HepG2 (cell line): Measurements from ENCODE around the gene SERPINA3. TPM values are rescaled to one million over a fixed set of nuclear protein-coding genes. Genes with fewer than 3 reads are reported as not detected.

Source experiments
- BCL6 ChIP-seq: IDR thresholded peaks from 2 replicates; pipeline ENCODE4 v1.6.1; 2016; ENCODE audit warnings: missing genetic modification reagents, missing compliant biosample characterization
- CBX5 ChIP-seq: sonication (generic); formaldehyde crosslinking; IDR thresholded peaks from 2 replicates; pipeline ENCODE4 v1.4.0; 2020; ENCODE audit warnings: missing genetic modification reagents, borderline replicate concordance
- HNRNPL ChIP-seq: fragments of 200-400 bp; formaldehyde crosslinking; IDR thresholded peaks from 2 replicates; pipeline ENCODE4 v1.6.1; 2017; ENCODE audit warnings: mild to moderate bottlenecking, low read depth, low read length
- HOXA9 ChIP-seq: sonication (generic); formaldehyde crosslinking; IDR thresholded peaks from 2 replicates; pipeline ENCODE4 v1.8.1; 2022; ENCODE audit warnings: missing genetic modification reagents, mild to moderate bottlenecking, moderate library complexity, borderline replicate concordance
- MAFF ChIP-seq: IDR thresholded peaks from 2 replicates; pipeline ENCODE4 v1.6.1; 2011; ENCODE audit warnings: low read depth, low read length, improper control_type of control experiment
- NFIC ChIP-seq: IDR thresholded peaks from 2 replicates; pipeline ENCODE4 v1.6.1; 2012; ENCODE audit warnings: mild to moderate bottlenecking, low read length, inconsistent platforms
- THAP8 ChIP-seq: sonication (generic); formaldehyde crosslinking; IDR thresholded peaks from 2 replicates; pipeline ENCODE4 v1.5.1; 2020; ENCODE audit warnings: missing genetic modification reagents, mild to moderate bottlenecking, borderline replicate concordance
- THRA ChIP-seq: sonication (generic); formaldehyde crosslinking; IDR thresholded peaks from 2 replicates; pipeline ENCODE4 v1.4.0; 2020; ENCODE audit warnings: missing genetic modification reagents, borderline replicate concordance
- YEATS4 ChIP-seq: sonication (generic); formaldehyde crosslinking; IDR thresholded peaks from 2 replicates; pipeline ENCODE4 v1.4.0; 2020; ENCODE audit warnings: missing genetic modification reagents, borderline replicate concordance
- ZBTB2 ChIP-seq: sonication (generic); formaldehyde crosslinking; IDR thresholded peaks from 2 replicates; pipeline ENCODE4 v1.8.0; 2022; ENCODE audit warnings: low read depth, missing genetic modification reagents
- ZNF407 ChIP-seq: sonication (generic); formaldehyde crosslinking; IDR thresholded peaks from one replicate; pipeline ENCODE4 v1.5.1; 2020; ENCODE audit warnings: mild to moderate bottlenecking, missing genetic modification reagents; ENCODE audit errors: not compliant biosample characterization
- ZNF619 ChIP-seq: sonication (generic); formaldehyde crosslinking; IDR thresholded peaks from 2 replicates; pipeline ENCODE4 v1.4.0; 2020; ENCODE audit warnings: mild to moderate bottlenecking, missing genetic modification reagents
- ZXDC ChIP-seq: sonication (generic); formaldehyde crosslinking; IDR thresholded peaks from 2 replicates; pipeline ENCODE4 v1.5.0; 2020; ENCODE audit warnings: mild to moderate bottlenecking, missing genetic modification reagents
- polyA plus RNA-seq, 8 experiments: library from polyadenylated mRNA; depleted of rRNA in 3 of 8; stranded (reverse) in 7 of 8; unstranded in 1 of 8; fragments of >200 nt; fragmentation: Illumina TruSeq in 4 of 8; extraction: Trizol in 4 of 8; gene quantifications; 2 replicates each; pipeline versions ENCODE4 v1.2.1 to v1.2.3, GENCODE V29; 2011 to 2016; ENCODE audit warnings: low read depth in 4 of 8, missing spikeins in 1 of 8, mixed read lengths in 1 of 8; ENCODE audit not compliant: insufficient read depth in 1 of 8
- total RNA-seq, 5 experiments: library from RNA; depleted of rRNA; stranded (reverse); fragments of >200 nt; fragmentation: Illumina TruSeq; extraction: Trizol; gene quantifications; 2 replicates each; pipeline ENCODE4 v1.2.3, GENCODE V29; 2016; ENCODE audit warnings: low read depth in 1 of 5

Gene SERPINA3
- total and polyA plus RNA-seq, 2 of the 13 experiments (the other 11 are each of a cell fraction or from before 2014, with no cell fraction given): 825 to 2,200 TPM

- TF ChIP-seq ZXDC (no peak), THRA (CRISPR knock-in tag) (peak; percentile 11), NFIC (no peak), THAP8 (CRISPR knock-in tag) (no peak), MAFF (no peak), YEATS4 (CRISPR knock-in tag) (no peak; the same call in 1 of the 2 replicates), BCL6 (peak; percentile 68), ZNF619 (CRISPR knock-in tag) (no peak), ZBTB2 (CRISPR knock-in tag) (no peak), CBX5 (CRISPR knock-in tag) (0 out of 2 replicates have a peak, but pooled peaks have one; percentile 16), HNRNPL (no peak), ZNF407 (no peak), HOXA9 (no peak)
Observed at GRCh38 chr14:94612174-94612573, at the start of gene SERPINA3 (continued).
